ENCODE data around the gene TRA2B. TPM values are rescaled to one million over a fixed set of nuclear protein-coding genes. Genes with fewer than 3 reads are reported as not detected.
A peak's percentile ranks its signal among the peaks of the same experiment; 100 is the strongest.

TRA2B gene
- total RNA-seq, 1 donor = 496 TPM

GRCh38 chr3:185936814-185937688, 763 bp downstream of the TRA2B start:
- H3K27me3 ChIP-seq (ENCODE audit: insufficient read depth, low read length) = no peaks in the 10 kb centered on the region
- H3K4me1 ChIP-seq (ENCODE audit: insufficient read depth, low read length) = peaks cover 31% of the 10 kb centered on the region
- peak overlapping the region; percentile 96 for H3K4me3 ChIP-seq (ENCODE audit: low read length)
- no peaks in the 10 kb centered on the region for H3K9me3 ChIP-seq (ENCODE audit: low read depth, low read length)

GRCh38 chr3:185936273-185936629, 1.6 kb downstream of the TRA2B start:
- no peaks in the 10 kb centered on the region for H3K9me3 ChIP-seq (ENCODE audit: low read depth, low read length)
- no peaks in the 10 kb centered on the region for H3K27me3 ChIP-seq (ENCODE audit: insufficient read depth, low read length)
- peak overlapping the region; percentile 96 for H3K4me3 ChIP-seq (ENCODE audit: low read length)
- H3K4me1 ChIP-seq (ENCODE audit: insufficient read depth, low read length) = peaks cover 36% of the 10 kb centered on the region

GRCh38 chr3:185935465-185936272, 2.1 kb downstream of the TRA2B start:
- no peaks in the 10 kb centered on the region for H3K27me3 ChIP-seq (ENCODE audit: insufficient read depth, low read length)
- no peaks in the 10 kb centered on the region for H3K9me3 ChIP-seq (ENCODE audit: low read depth, low read length)
- peaks cover 42% of the 10 kb centered on the region for H3K4me1 ChIP-seq (ENCODE audit: insufficient read depth, low read length)
- H3K4me3 ChIP-seq (ENCODE audit: low read length) = peak overlapping the region; percentile 96

GRCh38 chr3:185934767-185935464, 2.9 kb downstream of the TRA2B start:
- no peaks in the 10 kb centered on the region for H3K9me3 ChIP-seq (ENCODE audit: low read depth, low read length)
- H3K4me1 ChIP-seq (ENCODE audit: insufficient read depth, low read length) = peaks cover 50% of the 10 kb centered on the region
- H3K27me3 ChIP-seq (ENCODE audit: insufficient read depth, low read length) = no peaks in the 10 kb centered on the region
- peak overlapping the region; percentile 96 for H3K4me3 ChIP-seq (ENCODE audit: low read length)

- Histone ChIP-seq H3K4me1 (ENCODE audit: insufficient read depth, low read length) (peaks cover 57% of the 10 kb centered on the region), H3K27me3 (ENCODE audit: insufficient read depth, low read length) (no peaks in the 10 kb centered on the region), H3K4me3 (ENCODE audit: low read length) (peak overlapping the region; percentile 96), H3K9me3 (ENCODE audit: low read depth, low read length) (no peaks in the 10 kb centered on the region)
Measured at GRCh38 chr3:185934174-185934557, 3.6 kb downstream of the TRA2B start.

- Histone ChIP-seq H3K27me3 (ENCODE audit: insufficient read depth, low read length) (no peaks in the 10 kb centered on the region), H3K4me3 (ENCODE audit: low read length) (peak overlapping the region; percentile 96), H3K9me3 (ENCODE audit: low read depth, low read length) (no peaks in the 10 kb centered on the region), H3K4me1 (ENCODE audit: insufficient read depth, low read length) (peaks cover 63% of the 10 kb centered on the region)
Measured at GRCh38 chr3:185933374-185934173, 4.2 kb downstream of the TRA2B start.

GRCh38 chr3:185931777-185932612, 5.8 kb downstream of the TRA2B start:
- Histone ChIP-seq H3K9me3 (ENCODE audit: low read depth, low read length) (no peaks in the 10 kb centered on the region), H3K4me3 (ENCODE audit: low read length) (no peak overlapping the region), H3K27me3 (ENCODE audit: insufficient read depth, low read length) (no peaks in the 10 kb centered on the region), H3K4me1 (ENCODE audit: insufficient read depth, low read length) (peaks cover 78% of the 10 kb centered on the region)

- Histone ChIP-seq H3K4me3 (ENCODE audit: low read length) (no peak overlapping the region), H3K4me1 (ENCODE audit: insufficient read depth, low read length) (peaks cover 85% of the 10 kb centered on the region)
Measured at GRCh38 chr3:185930393-185931107, 7.3 kb downstream of the TRA2B start.

GRCh38 chr3:185929192-185930151, 8.3 kb downstream of the TRA2B start:
- H3K4me1 ChIP-seq (ENCODE audit: insufficient read depth, low read length) = peaks cover 74% of the 10 kb centered on the region
- no peaks in the 10 kb centered on the region for H3K9me3 ChIP-seq (ENCODE audit: low read depth, low read length)
- no peak overlapping the region for H3K4me3 ChIP-seq (ENCODE audit: low read length)
- H3K27me3 ChIP-seq (ENCODE audit: insufficient read depth, low read length) = no peaks in the 10 kb centered on the region

More at GRCh38 chr3:185930393-185931107, 7.3 kb downstream of the TRA2B start:
- Histone ChIP-seq H3K9me3 (ENCODE audit: low read depth, low read length) (no peaks in the 10 kb centered on the region), H3K27me3 (ENCODE audit: insufficient read depth, low read length) (no peaks in the 10 kb centered on the region)

GRCh38 chr3:185928496-185928895, 9.3 kb downstream of the TRA2B start:
- no peaks in the 10 kb centered on the region for H3K27me3 ChIP-seq (ENCODE audit: insufficient read depth, low read length)
- H3K4me3 ChIP-seq (ENCODE audit: low read length) = no peak overlapping the region
- no peaks in the 10 kb centered on the region for H3K9me3 ChIP-seq (ENCODE audit: low read depth, low read length)
- H3K4me1 ChIP-seq (ENCODE audit: insufficient read depth, low read length) = peaks cover 65% of the 10 kb centered on the region

- Histone ChIP-seq H3K4me3 (ENCODE audit: low read length) (no peak overlapping the region), H3K4me1 (ENCODE audit: insufficient read depth, low read length) (peaks cover 59% of the 10 kb centered on the region)
Measured at GRCh38 chr3:185927501-185928200, 10.2 kb downstream of the TRA2B start.

GRCh38 chr3:185926445-185926844, 11.4 kb downstream of the TRA2B start:
- Histone ChIP-seq H3K27me3 (ENCODE audit: insufficient read depth, low read length) (no peaks in the 10 kb centered on the region), H3K4me3 (ENCODE audit: low read length) (no peak overlapping the region), H3K9me3 (ENCODE audit: low read depth, low read length) (no peaks in the 10 kb centered on the region), H3K4me1 (ENCODE audit: insufficient read depth, low read length) (peaks cover 52% of the 10 kb centered on the region)

More at GRCh38 chr3:185927501-185928200, 10.2 kb downstream of the TRA2B start:
- Histone ChIP-seq H3K9me3 (ENCODE audit: low read depth, low read length) (no peaks in the 10 kb centered on the region), H3K27me3 (ENCODE audit: insufficient read depth, low read length) (no peaks in the 10 kb centered on the region)

Data from mononuclear cell (primary cell).